Measurements from ENCODE around the gene TMPRSS6. TPM values are rescaled to one million over a fixed set of nuclear protein-coding genes. Genes with fewer than 3 reads are reported as not detected.
A peak's percentile ranks its signal among the peaks of the same experiment; 100 is the strongest.

TMPRSS6 gene
- total RNA-seq, 2 experiments from 2014 or later: 11.3 to 12.4 TPM

DNA sequence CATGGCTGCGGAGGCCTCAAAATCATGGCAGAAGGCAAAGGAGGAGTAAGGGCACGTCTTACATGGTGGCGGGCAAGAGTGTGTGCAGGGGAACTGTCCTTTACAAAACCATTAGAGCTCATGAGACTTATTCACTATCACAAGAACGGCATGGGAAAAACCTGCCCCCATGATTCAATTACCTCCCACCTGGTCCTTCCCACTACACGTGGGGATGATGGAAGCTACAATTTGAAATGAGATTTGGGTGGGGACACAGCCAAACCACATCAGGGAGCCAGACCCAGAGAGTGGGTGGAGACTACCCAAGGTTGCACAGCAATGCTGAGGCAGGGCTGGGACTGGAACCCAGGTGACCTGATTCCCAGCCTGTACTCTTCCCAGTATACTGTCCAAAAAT, 8.6 kb upstream of the TMPRSS6 start:
- Mint-ChIP-seq H3K9me3 (peaks cover 3% of the 10 kb centered on the region), H3K27ac (peak overlapping the region; percentile 69), H3K4me1 (ENCODE audit: low read depth) (peaks cover 70% of the 10 kb centered on the region), H3K36me3 (ENCODE audit: low read depth) (peaks cover 22% of the 10 kb centered on the region), H3K27me3 (no peaks in the 10 kb centered on the region), H3K4me3 (no peak overlapping the region)
- DNase-seq (peak; percentile 16), ATAC-seq (no peak)
- CTCF ChIA-PET: interaction anchor here (0.8 to 5.9 kb wide), 5 partner anchors 9 to 82 kb away, joined by 3 to 43 read pairs (median 5); no protein-coding TSS in a partner anchor
- intact Hi-C loops (cut with micrococcal nuclease): no loop called here
- POLR2A ChIA-PET: interaction anchor here (1.4 to 19.7 kb wide), 3 partner anchors 14 to 38 kb away, joined by 3 to 321 read pairs (median 70); partner anchors contain the start of gene IL2RB
- TF ChIP-seq, protein P1, sequence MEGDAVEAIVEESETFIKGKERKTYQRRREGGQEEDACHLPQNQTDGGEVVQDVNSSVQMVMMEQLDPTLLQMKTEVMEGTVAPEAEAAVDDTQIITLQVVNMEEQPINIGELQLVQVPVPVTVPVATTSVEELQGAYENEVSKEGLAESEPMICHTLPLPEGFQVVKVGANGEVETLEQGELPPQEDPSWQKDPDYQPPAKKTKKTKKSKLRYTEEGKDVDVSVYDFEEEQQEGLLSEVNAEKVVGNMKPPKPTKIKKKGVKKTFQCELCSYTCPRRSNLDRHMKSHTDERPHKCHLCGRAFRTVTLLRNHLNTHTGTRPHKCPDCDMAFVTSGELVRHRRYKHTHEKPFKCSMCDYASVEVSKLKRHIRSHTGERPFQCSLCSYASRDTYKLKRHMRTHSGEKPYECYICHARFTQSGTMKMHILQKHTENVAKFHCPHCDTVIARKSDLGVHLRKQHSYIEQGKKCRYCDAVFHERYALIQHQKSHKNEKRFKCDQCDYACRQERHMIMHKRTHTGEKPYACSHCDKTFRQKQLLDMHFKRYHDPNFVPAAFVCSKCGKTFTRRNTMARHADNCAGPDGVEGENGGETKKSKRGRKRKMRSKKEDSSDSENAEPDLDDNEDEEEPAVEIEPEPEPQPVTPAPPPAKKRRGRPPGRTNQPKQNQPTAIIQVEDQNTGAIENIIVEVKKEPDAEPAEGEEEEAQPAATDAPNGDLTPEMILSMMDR (IDR thresholded peaks at IDR 0.05): no peak

DNA sequence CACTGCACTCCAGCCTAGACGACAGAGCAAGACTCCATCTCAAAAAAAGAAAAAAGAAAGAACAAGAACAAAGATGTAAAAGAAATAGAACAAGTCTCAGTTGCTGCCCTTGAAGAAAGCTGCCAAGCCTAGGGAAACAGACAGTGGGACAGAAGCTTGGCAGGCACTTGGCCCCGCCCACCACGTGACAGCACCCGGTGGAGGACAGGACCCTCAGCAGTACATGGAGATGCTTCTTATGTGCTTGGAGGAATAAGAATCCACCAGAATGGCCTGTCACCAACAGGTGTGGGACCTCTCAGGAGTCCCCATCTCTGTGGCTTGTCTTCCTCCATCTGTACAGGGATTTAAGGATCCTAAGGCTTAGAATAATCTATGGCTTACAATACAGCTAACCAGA, 7.6 kb upstream of the TMPRSS6 start:
- intact Hi-C loops (cut with micrococcal nuclease): no loop called here
- no peak for ATAC-seq
- POLR2A ChIA-PET: interaction anchor here (0.7 kb wide), 1 partner anchor 46 kb away, joined by 3 read pairs; no protein-coding TSS in a partner anchor
- Mint-ChIP-seq H3K4me3 (no peak overlapping the region), H3K27ac (no peak overlapping the region), H3K36me3 (ENCODE audit: low read depth) (peaks cover 20% of the 10 kb centered on the region), H3K4me1 (ENCODE audit: low read depth) (peaks cover 61% of the 10 kb centered on the region), H3K9me3 (peaks cover 3% of the 10 kb centered on the region), H3K27me3 (no peaks in the 10 kb centered on the region)
- DNase-seq: peak; percentile 26
- TF ChIP-seq, protein P1 (IDR thresholded peaks at IDR 0.05): no peak
- CTCF ChIA-PET: interaction anchor here (2.2 kb wide), 1 partner anchor 83 kb away, joined by 5 read pairs; no protein-coding TSS in a partner anchor

DNA sequence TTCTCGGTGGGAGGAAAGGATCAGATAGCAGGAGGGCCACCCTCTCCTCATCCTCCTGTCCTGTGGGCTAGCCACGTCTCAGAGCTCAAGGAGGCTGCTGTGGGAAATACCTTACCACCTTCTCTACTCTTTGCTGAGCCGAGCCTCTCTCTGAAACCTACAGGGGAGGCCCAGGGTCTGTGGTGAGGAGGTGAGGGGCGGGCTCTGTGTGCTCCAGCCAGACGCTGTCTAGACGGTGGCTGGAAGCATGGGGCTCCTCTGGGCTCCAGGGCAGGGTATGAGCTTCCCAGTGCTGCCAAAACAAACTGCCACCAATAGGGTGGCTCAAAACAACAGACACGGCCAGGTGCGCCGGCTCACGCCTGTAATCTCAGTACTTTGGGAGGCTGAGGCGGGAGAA, 5.5 kb upstream of the TMPRSS6 start:
- intact Hi-C loops (cut with micrococcal nuclease): no loop called here
- H3K4me1 Mint-ChIP-seq (ENCODE audit: low read depth): peaks cover 45% of the 10 kb centered on the region
- CTCF ChIA-PET: no interaction called here
- no peak overlapping the region for H3K27ac Mint-ChIP-seq
- POLR2A ChIA-PET: interaction anchor here (2.0 kb wide), 1 partner anchor 10 kb away, joined by 5 read pairs; no protein-coding TSS in a partner anchor
- H3K36me3 Mint-ChIP-seq (ENCODE audit: low read depth): peaks cover 17% of the 10 kb centered on the region
- peak; percentile 38 for ATAC-seq
- H3K9me3 Mint-ChIP-seq: peaks cover 3% of the 10 kb centered on the region
- DNase-seq: no peak
- TF ChIP-seq, protein P1 (IDR thresholded peaks at IDR 0.05): no peak
- H3K27me3 Mint-ChIP-seq: no peaks in the 10 kb centered on the region
- H3K4me3 Mint-ChIP-seq: no peak overlapping the region

DNA sequence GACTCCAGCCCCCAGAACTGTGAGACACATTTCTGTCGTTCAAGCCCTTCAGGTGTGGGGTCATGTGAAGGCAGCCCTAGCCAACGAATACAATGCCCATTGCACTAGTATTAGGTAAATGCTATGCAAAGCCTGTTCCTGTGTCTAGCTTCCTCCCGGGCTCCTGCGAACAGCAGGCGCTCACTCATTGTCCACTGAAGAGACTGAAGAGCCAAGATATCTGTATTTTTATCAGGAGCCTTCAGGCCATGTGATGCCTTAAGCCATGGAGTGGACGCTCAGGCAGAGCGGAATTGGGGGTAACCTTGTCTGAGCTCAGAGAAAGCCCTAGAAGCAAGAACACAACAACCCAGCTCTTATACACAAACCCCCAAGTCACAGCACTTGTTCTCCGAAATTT, 4.2 kb upstream of the TMPRSS6 start:
- peaks cover 36% of the 10 kb centered on the region for H3K4me1 Mint-ChIP-seq (ENCODE audit: low read depth)
- ChIA-PET CTCF (interaction anchor here (1.1 to 1.2 kb wide), 2 partner anchors 13 to 85 kb away, joined by 3 to 4 read pairs; no protein-coding TSS in a partner anchor), POLR2A (interaction anchor here (0.7 to 2.0 kb wide), 3 partner anchors 8 to 14 kb away, joined by 3 to 5 read pairs (median 4); no protein-coding TSS in a partner anchor)
- H3K4me3 Mint-ChIP-seq: no peak overlapping the region
- H3K9me3 Mint-ChIP-seq: peaks cover 3% of the 10 kb centered on the region
- TF ChIP-seq, protein P1 (IDR thresholded peaks at IDR 0.05): no peak
- ATAC-seq (no peak), DNase-seq (no peak)
- H3K36me3 Mint-ChIP-seq (ENCODE audit: low read depth): peaks cover 9% of the 10 kb centered on the region
- intact Hi-C loops (cut with micrococcal nuclease): no loop called here
- H3K27ac Mint-ChIP-seq: no peak overlapping the region
- no peaks in the 10 kb centered on the region for H3K27me3 Mint-ChIP-seq

DNA sequence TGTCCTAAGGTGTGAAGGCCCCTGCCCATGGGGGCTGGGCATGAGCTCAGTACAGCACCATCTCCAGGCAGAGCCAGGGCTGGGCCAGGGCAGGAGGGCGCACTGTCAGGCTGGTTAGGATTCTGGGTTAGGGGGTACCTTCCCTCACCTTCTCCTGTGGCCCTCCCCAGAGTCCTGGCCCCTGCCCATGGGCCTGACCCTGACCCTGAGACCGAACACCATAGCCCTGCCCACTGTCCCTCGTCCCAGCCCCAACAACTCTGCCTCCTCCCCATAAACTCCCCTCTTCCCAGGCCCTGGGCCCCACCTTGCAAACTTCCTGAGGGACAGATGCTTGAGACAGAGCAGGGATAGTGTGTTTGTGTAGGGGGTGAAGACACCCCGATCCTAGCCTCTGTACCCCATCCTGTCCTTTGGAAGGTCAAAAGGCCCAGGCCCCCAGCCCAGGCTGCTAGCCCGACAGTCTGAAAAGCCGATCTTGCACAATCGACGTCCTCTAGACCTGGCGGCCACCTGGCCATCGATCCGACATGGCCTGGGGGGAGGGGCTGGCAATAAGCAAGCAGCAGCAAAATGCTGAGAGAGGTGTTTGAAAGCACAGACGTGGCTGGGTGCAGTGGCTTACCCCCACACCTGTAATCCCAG, 2.7 kb upstream of the TMPRSS6 start:
- CTCF ChIA-PET: no interaction called here
- H3K36me3 Mint-ChIP-seq (ENCODE audit: low read depth): peaks cover 2% of the 10 kb centered on the region

More for the DNA sequence above, 2.7 kb upstream of the TMPRSS6 start:
- TF ChIP-seq, protein P1 (IDR thresholded peaks at IDR 0.05): no peak
- intact Hi-C loops (cut with micrococcal nuclease): no loop called here
- POLR2A ChIA-PET: no interaction called here
- DNase-seq (no peak), ATAC-seq (no peak)
- Mint-ChIP-seq H3K9me3 (no peaks in the 10 kb centered on the region), H3K27me3 (no peaks in the 10 kb centered on the region), H3K4me3 (no peak overlapping the region), H3K4me1 (ENCODE audit: low read depth) (peaks cover 20% of the 10 kb centered on the region), H3K27ac (no peak overlapping the region)
